ENCODE results near the gene RBP2. TPM values are rescaled to one million over a fixed set of nuclear protein-coding genes. Genes with fewer than 3 reads are reported as not detected.

The RBP2 gene
- total and polyA plus RNA-seq, 2 donors (not counting 3 experiments of a cell fraction or from before 2014, with no cell fraction given): not detected

- Histone ChIP-seq H4K20me1 (replicated peaks; ENCODE audit: control insufficient read depth, extremely low read depth, insufficient read depth, low read length) (no peaks in the 10 kb centered on the region), H3K27me3 (ENCODE audit: control insufficient read depth in 2 of 2, insufficient read depth in 2 of 2, low read length in 2 of 2) (no peaks in the 10 kb centered on the region), H3K4me2 (ENCODE audit: insufficient read depth, low read length) (no peak overlapping the region), H3K4me3 (replicated peaks in 1 of 3; ENCODE audit: insufficient read depth in 1 of 3, low read depth in 1 of 3, low read length in 3 of 3) (no peak overlapping the region), H3K9me1 (replicated peaks; ENCODE audit: control insufficient read depth, extremely low read depth, insufficient read depth, low read length) (no peaks in the 10 kb centered on the region), H2AFZ (ENCODE audit: low read depth, low read length) (no peak overlapping the region), H3K27ac (ENCODE audit: insufficient read depth, low read depth, low read length) (no peak overlapping the region), H3K4me1 (ENCODE audit: control insufficient read depth, extremely low read depth, insufficient read depth, low read length) (no peaks in the 10 kb centered on the region), H3K9me3 (replicated peaks; ENCODE audit: control insufficient read depth, insufficient read depth, low read length) (no peaks in the 10 kb centered on the region), H3K36me3 (ENCODE audit: control insufficient read depth in 2 of 2, extremely low read depth in 1 of 2, insufficient read depth in 2 of 2, low read length in 2 of 2) (no peaks in the 10 kb centered on the region), H3K9ac (replicated peaks; ENCODE audit: extremely low read depth, insufficient read depth, low read length) (no peak overlapping the region), H3K79me2 (ENCODE audit: control insufficient read depth, insufficient read depth, low read length) (no peaks in the 10 kb centered on the region)
- no peak for FAIRE-seq
- CTCF ChIA-PET: interaction anchor here (1.2 kb wide), 1 partner anchor 13 kb away, joined by 3 read pairs; no protein-coding TSS in a partner anchor
- BruUV-seq (replicated peaks): no TSS peak
- POLR2A ChIA-PET: no interaction called here
- TF ChIP-seq JUN (IDR thresholded peaks at IDR 0.05; ENCODE audit: borderline replicate concordance, insufficient read depth, insufficient read length, low read depth) (no peak), GATA2 (IDR thresholded peaks at IDR 0.05; ENCODE audit: insufficient read depth, insufficient read length, low read depth, low read length) (no peak), EZH2 (IDR thresholded peaks at IDR 0.05; ENCODE audit: borderline replicate concordance, low read depth, low read length, severe bottlenecking) (no peak), POLR2AphosphoS5 (IDR thresholded peaks at IDR 0.05; ENCODE audit: insufficient read depth, low read depth, low read length) (no peak), MYC (IDR thresholded peaks at IDR 0.05; ENCODE audit: low read depth, low read length) (no peak), POLR2A (IDR thresholded peaks at IDR 0.05; ENCODE audit: low read depth, low read length) (no peak), CTCF (IDR thresholded peaks at IDR 0.05; ENCODE audit: extremely low read depth in 1 of 2, insufficient read depth in 1 of 2, low read depth in 1 of 2, low read length in 2 of 2) (no peak), MAX (IDR thresholded peaks at IDR 0.05; ENCODE audit: insufficient read depth, insufficient read length) (no peak), FOS (IDR thresholded peaks at IDR 0.05; ENCODE audit: borderline replicate concordance, insufficient read depth, low read length) (no peak)
- dilution Hi-C loops (cut with MboI; ENCODE audit: extremely low pct_ligation_motif_present, low sequenced_read_pairs): no loop called here
- DNase-seq (ENCODE audit: low read depth, low spot score): no peak
- intact Hi-C loops (cut with micrococcal nuclease): loop anchor here (10.0 kb wide), 1 partner anchor 704 kb away; no protein-coding TSS in a partner anchor
These were observed 44.8 kb upstream of the RBP2 start for GRCh38 chr3:139521144-139521543.
